ENCODE results near the gene CNIH2.

The CNIH2 gene

GRCh38 chr11:66285250-66285947, 7.4 kb downstream of the CNIH2 start:
- Histone ChIP-seq H3K36me3 (ENCODE audit: control insufficient read depth in 2 of 2, insufficient read depth in 1 of 2, low read length in 2 of 2) (peaks cover 0 to 31% of the 10 kb centered on the region in 2 experiments; a peak in 1 of 3 replicates), H3K27ac (ENCODE audit: extremely low read depth, low read depth, low read length) (no peak overlapping the region; the same call in 1 of the 2 replicates), H3K4me3 (ENCODE audit: low read depth, low read length) (no peak overlapping the region), H3K4me1 (ENCODE audit: control insufficient read depth, insufficient read depth, low read length) (no peaks in the 10 kb centered on the region), H3K9me3 (ENCODE audit: control insufficient read depth, insufficient read depth, low read depth, low read length) (no peaks in the 10 kb centered on the region)
- POLR2A ChIA-PET, result interaction anchor here (0.6 kb wide), 1 partner anchor 62 kb away, joined by 4 read pairs; no protein-coding TSS in a partner anchor
- CTCF ChIA-PET, result interaction anchor here (1.0 to 1.7 kb wide), 6 partner anchors 22 to 101 kb away, joined by 3 to 7 read pairs (median 4); no protein-coding TSS in a partner anchor
- TF ChIP-seq ZNF341 (tag by site-specific recombination; IDR thresholded peaks at IDR 0.05; ENCODE audit: low read depth) (0 out of 2 replicates have a peak, but pooled peaks have one; percentile 22), ZNF639 (tag by site-specific recombination; IDR thresholded peaks at IDR 0.05) (no peak), ZNF248 (tag by site-specific recombination; IDR thresholded peaks at IDR 0.05) (no peak), ZNF175 (tag by site-specific recombination; IDR thresholded peaks at IDR 0.05) (no peak)

- Histone ChIP-seq H3K9me3 (ENCODE audit: control insufficient read depth, insufficient read depth, low read depth, low read length) (no peaks in the 10 kb centered on the region), H3K4me3 (ENCODE audit: low read depth, low read length) (no peak overlapping the region), H3K36me3 (ENCODE audit: control insufficient read depth in 2 of 2, insufficient read depth in 1 of 2, low read length in 2 of 2) (peaks cover 0 to 31% of the 10 kb centered on the region in 2 experiments; a peak in 1 of 3 replicates), H3K4me1 (ENCODE audit: control insufficient read depth, insufficient read depth, low read length) (no peaks in the 10 kb centered on the region), H3K27ac (ENCODE audit: extremely low read depth, low read depth, low read length) (no peak overlapping the region)
- ChIA-PET CTCF (interaction anchor here (0.6 to 1.7 kb wide), 4 partner anchors 23 to 224 kb away, joined by 3 to 7 read pairs (median 4); no protein-coding TSS in a partner anchor), POLR2A (no interaction called here)
- TF ChIP-seq ZNF266 (tag by site-specific recombination; IDR thresholded peaks at IDR 0.05; ENCODE audit: low read depth) (no peak), PRDM2 (tag by site-specific recombination; IDR thresholded peaks at IDR 0.05; ENCODE audit: borderline replicate concordance) (no peak), ZNF223 (tag by site-specific recombination; IDR thresholded peaks at IDR 0.05) (no peak), ZNF19 (tag by site-specific recombination; IDR thresholded peaks at IDR 0.05; ENCODE audit: low read depth) (no peak), ZXDB (tag by site-specific recombination; IDR thresholded peaks at IDR 0.05) (no peak), ZNF423 (tag by site-specific recombination; IDR thresholded peaks at IDR 0.05) (no peak), GFI1B (tag by site-specific recombination; IDR thresholded peaks at IDR 0.05) (no peak), ZFHX2 (tag by site-specific recombination; conservative IDR thresholded peaks at IDR 0.05) (no peak)
Measured at GRCh38 chr11:66286699-66287098, 8.7 kb downstream of the CNIH2 start.

GRCh38 chr11:66287211-66287888, 9.4 kb downstream of the CNIH2 start:
- CTCF ChIA-PET, result interaction anchor here (0.9 to 2.1 kb wide), 2 partner anchors 65 to 102 kb away, joined by 4 to 5 read pairs; no protein-coding TSS in a partner anchor
- POLR2A ChIA-PET, result interaction anchor here (0.7 kb wide), 1 partner anchor 193 kb away, joined by 3 read pairs; the partner anchor contains the start of gene DPP3
- Histone ChIP-seq H3K4me3 (ENCODE audit: low read depth, low read length) (no peak overlapping the region), H3K36me3 (ENCODE audit: control insufficient read depth in 2 of 2, insufficient read depth in 1 of 2, low read length in 2 of 2) (peaks cover 0 to 31% of the 10 kb centered on the region in 2 experiments; a peak in 1 of 3 replicates), H3K9me3 (ENCODE audit: control insufficient read depth, insufficient read depth, low read depth, low read length) (no peaks in the 10 kb centered on the region), H3K4me1 (ENCODE audit: control insufficient read depth, insufficient read depth, low read length) (no peaks in the 10 kb centered on the region), H3K27ac (ENCODE audit: extremely low read depth, low read depth, low read length) (no peak overlapping the region)
- no peak for TF ChIP-seq ZNF221 (tag by site-specific recombination; IDR thresholded peaks at IDR 0.05; ENCODE audit: borderline replicate concordance)
- TF ChIP-seq ZNF561 (tag by site-specific recombination; IDR thresholded peaks at IDR 0.05; ENCODE audit: borderline replicate concordance), result no peak
- no peak for TF ChIP-seq ZBTB20 (tag by site-specific recombination; IDR thresholded peaks at IDR 0.05)
- TF ChIP-seq ZNF677 (tag by site-specific recombination; IDR thresholded peaks at IDR 0.05), result no peak
- TF ChIP-seq ZBTB17 (tag by site-specific recombination; IDR thresholded peaks at IDR 0.05), result no peak
- no peak for TF ChIP-seq ZFHX2 (tag by site-specific recombination; conservative IDR thresholded peaks at IDR 0.05)
- TF ChIP-seq ZNF48 (tag by site-specific recombination; IDR thresholded peaks at IDR 0.05), result no peak
- TF ChIP-seq MZF1 (tag by site-specific recombination; IDR thresholded peaks at IDR 0.05; ENCODE audit: borderline replicate concordance), result no peak
- no peak for TF ChIP-seq ZSCAN30 (tag by site-specific recombination; IDR thresholded peaks at IDR 0.05)
